ENCODE measurements around the gene RYR1. TPM values are rescaled to one million over a fixed set of nuclear protein-coding genes. Genes with fewer than 3 reads are reported as not detected.

RYR1 gene
- total RNA-seq, 2 donors from 2014 or later = 0.22 to 0.33 TPM

DNA sequence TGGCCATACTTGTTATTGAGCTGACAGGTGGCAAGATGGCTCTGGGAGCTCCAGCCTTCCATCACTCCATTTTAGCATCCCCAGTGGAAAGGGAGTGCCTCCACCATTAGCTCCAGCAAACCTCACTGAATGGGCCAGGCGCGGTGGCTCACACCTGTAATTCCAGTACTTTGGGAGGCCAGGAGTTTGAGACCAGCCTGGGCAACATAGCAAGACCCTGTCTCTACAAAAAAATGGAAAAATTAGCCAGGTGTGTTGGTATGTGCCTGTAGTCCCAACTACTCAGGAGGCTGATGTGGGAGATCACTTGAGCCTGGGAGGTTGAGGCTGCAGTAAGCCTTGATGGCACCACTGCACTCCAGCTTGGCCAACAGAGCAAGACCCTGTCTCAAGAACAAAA is 98.0 kb downstream of the RYR1 start:
- no peak overlapping the region for H3K4me3 Mint-ChIP-seq
- peaks cover 6% of the 10 kb centered on the region for H3K9me3 Mint-ChIP-seq
- peaks cover 0 to 4% of the 10 kb centered on the region in 2 donors for H3K4me1 Mint-ChIP-seq (ENCODE audit: low read depth in 2 of 2)

DNA sequence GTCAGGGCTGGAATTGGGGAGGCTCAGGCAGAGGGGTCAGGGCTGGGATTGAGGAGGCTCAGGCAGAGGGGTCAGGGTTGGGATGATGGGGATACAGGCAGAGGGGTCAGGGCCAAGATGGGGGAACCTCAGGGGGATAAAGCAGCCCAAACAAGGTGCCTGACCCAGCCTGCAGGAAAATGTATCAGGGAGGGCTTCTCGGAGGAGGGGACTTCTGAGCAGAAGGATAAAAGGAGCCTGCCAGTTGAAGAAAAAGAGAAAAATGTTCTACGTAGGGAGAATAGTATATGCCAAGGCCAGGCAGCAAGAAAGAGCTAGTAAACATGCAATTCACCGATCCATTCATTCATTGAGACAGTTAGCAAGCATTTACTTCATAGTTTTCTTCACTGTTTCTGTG is 99.4 kb downstream of the RYR1 start:
- Mint-ChIP-seq H3K9me3 (peaks cover 7% of the 10 kb centered on the region), H3K36me3 (peaks cover 8% of the 10 kb centered on the region), H3K27me3 (peaks cover 8 to 17% of the 10 kb centered on the region in 2 donors), H3K27ac (no peak overlapping the region), H3K4me1 (ENCODE audit: low read depth in 2 of 2) (peaks cover 0 to 10% of the 10 kb centered on the region in 2 donors), H3K4me3 (no peak overlapping the region)
- ATAC-seq = peak in 1 of 2 donors; percentile 25
- no peak for DNase-seq (ENCODE audit: low spot score)

More for the DNA sequence above, 98.0 kb downstream of the RYR1 start:
- Mint-ChIP-seq H3K36me3 (peaks cover 5% of the 10 kb centered on the region), H3K27me3 (peaks cover 5 to 16% of the 10 kb centered on the region in 2 donors), H3K27ac (no peak overlapping the region)
- DNase-seq (ENCODE audit: low spot score) (no peak), ATAC-seq (no peak)

- no peak for DNase-seq (ENCODE audit: low spot score)
- peaks cover 8 to 17% of the 10 kb centered on the region in 2 donors for H3K27me3 Mint-ChIP-seq
- no peak for ATAC-seq
- peaks cover 7 to 21% of the 10 kb centered on the region in 2 donors for H3K4me1 Mint-ChIP-seq (ENCODE audit: low read depth in 2 of 2)
- no peak overlapping the region for H3K27ac Mint-ChIP-seq
- H3K9me3 Mint-ChIP-seq = peaks cover 7% of the 10 kb centered on the region
- peaks cover 8% of the 10 kb centered on the region for H3K36me3 Mint-ChIP-seq
- no peak overlapping the region for H3K4me3 Mint-ChIP-seq
Measured at GRCh38 chr19:38534574-38534973, 101.1 kb downstream of the RYR1 start.

DNA sequence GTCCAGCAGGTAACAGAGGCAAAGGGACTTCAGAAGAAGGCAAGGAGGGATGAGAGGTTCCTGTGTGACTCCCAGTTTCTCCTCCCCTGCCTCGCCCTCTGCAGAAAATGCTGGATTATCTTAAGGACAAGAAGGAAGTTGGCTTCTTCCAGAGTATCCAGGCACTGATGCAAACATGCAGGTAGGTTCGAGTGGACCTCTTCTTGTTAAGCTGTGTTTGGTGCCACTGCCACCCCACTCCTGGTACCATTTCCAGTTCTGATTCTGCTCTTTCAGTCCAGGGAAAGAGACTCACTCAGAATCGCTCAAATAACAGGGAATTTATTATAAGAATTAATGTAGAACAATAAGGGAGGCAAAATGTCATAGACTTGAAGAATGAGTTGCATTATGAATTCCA is 101.7 kb downstream of the RYR1 start:
- H3K4me3 Mint-ChIP-seq = no peak overlapping the region
- peaks cover 7% of the 10 kb centered on the region for H3K9me3 Mint-ChIP-seq
- peaks cover 8% of the 10 kb centered on the region for H3K36me3 Mint-ChIP-seq
- ATAC-seq = no peak
- peaks cover 7 to 21% of the 10 kb centered on the region in 2 donors for H3K4me1 Mint-ChIP-seq (ENCODE audit: low read depth in 2 of 2)
- H3K27me3 Mint-ChIP-seq = peaks cover 8 to 17% of the 10 kb centered on the region in 2 donors
- no peak for DNase-seq (ENCODE audit: low spot score)
- no peak overlapping the region for H3K27ac Mint-ChIP-seq

GRCh38 chr19:38537071-38537936 is 103.8 kb downstream of the RYR1 start:
- ATAC-seq = no peak
- DNase-seq (ENCODE audit: low spot score) = no peak
- Mint-ChIP-seq H3K36me3 (peaks cover 8% of the 10 kb centered on the region), H3K9me3 (peaks cover 7% of the 10 kb centered on the region), H3K27me3 (peaks cover 8 to 17% of the 10 kb centered on the region in 2 donors), H3K4me3 (no peak overlapping the region), H3K4me1 (ENCODE audit: low read depth in 2 of 2) (peaks cover 7 to 21% of the 10 kb centered on the region in 2 donors), H3K27ac (no peak overlapping the region)

- Mint-ChIP-seq H3K36me3 (peaks cover 8% of the 10 kb centered on the region), H3K9me3 (peaks cover 7% of the 10 kb centered on the region), H3K4me1 (ENCODE audit: low read depth in 2 of 2) (peaks cover 7 to 21% of the 10 kb centered on the region in 2 donors)
Measured at GRCh38 chr19:38538386-38538785, 104.9 kb downstream of the RYR1 start.

GRCh38 chr19:38538793-38539528 is 105.5 kb downstream of the RYR1 start:
- ATAC-seq (peak; percentile 79 to 86), DNase-seq (ENCODE audit: low spot score) (no peak)
- H3K27me3 Mint-ChIP-seq = peaks cover 8 to 11% of the 10 kb centered on the region in 2 donors
- H3K4me3 Mint-ChIP-seq = peak overlapping the region; percentile 74
- H3K27ac Mint-ChIP-seq = peak overlapping the region; percentile 86 to 92
- peaks cover 8% of the 10 kb centered on the region for H3K36me3 Mint-ChIP-seq
- peaks cover 10 to 22% of the 10 kb centered on the region in 2 donors for H3K4me1 Mint-ChIP-seq (ENCODE audit: low read depth in 2 of 2)
- peaks cover 7% of the 10 kb centered on the region for H3K9me3 Mint-ChIP-seq

More at GRCh38 chr19:38538386-38538785, 104.9 kb downstream of the RYR1 start:
- Mint-ChIP-seq H3K27ac (peak overlapping the region; percentile 86 to 92), H3K27me3 (peaks cover 8 to 13% of the 10 kb centered on the region in 2 donors), H3K4me3 (peak overlapping the region; percentile 74)
- DNase-seq (ENCODE audit: low spot score) (no peak), ATAC-seq (no peak)

GRCh38 chr19:38539751-38540150 is 106.3 kb downstream of the RYR1 start:
- peaks cover 8 to 9% of the 10 kb centered on the region in 2 donors for H3K27me3 Mint-ChIP-seq
- H3K4me1 Mint-ChIP-seq (ENCODE audit: low read depth in 2 of 2) = peaks cover 16 to 30% of the 10 kb centered on the region in 2 donors
- ATAC-seq (no peak), DNase-seq (ENCODE audit: low spot score) (no peak)
- peak overlapping the region; percentile 74 for H3K4me3 Mint-ChIP-seq
- H3K27ac Mint-ChIP-seq = peak overlapping the region; percentile 86 to 92
- peaks cover 7% of the 10 kb centered on the region for H3K9me3 Mint-ChIP-seq
- peaks cover 8% of the 10 kb centered on the region for H3K36me3 Mint-ChIP-seq

DNA sequence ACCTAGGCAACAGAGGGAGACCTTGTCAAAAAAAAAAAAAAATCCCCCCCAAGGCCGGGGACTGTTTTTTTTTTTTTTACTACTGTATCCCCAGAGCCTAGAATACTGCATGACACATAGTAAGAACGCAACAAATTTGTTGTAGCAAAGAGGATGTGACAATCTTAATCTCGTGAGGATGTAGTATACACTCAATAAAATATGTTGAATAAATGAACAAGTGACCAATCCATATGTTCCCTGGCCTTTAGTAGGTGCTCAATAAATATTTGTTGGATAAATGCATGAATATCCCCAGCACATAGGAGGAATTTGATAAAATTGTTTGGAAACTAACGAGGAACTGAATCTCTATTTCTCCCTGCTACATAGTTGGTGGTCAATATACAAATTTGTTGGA is 108.5 kb downstream of the RYR1 start:
- DNase-seq (ENCODE audit: low spot score) = no peak
- Mint-ChIP-seq H3K36me3 (no peaks in the 10 kb centered on the region), H3K27ac (no peak overlapping the region), H3K4me3 (no peak overlapping the region), H3K27me3 (peaks cover 0 to 2% of the 10 kb centered on the region in 2 donors), H3K4me1 (ENCODE audit: low read depth in 2 of 2) (peaks cover 16 to 30% of the 10 kb centered on the region in 2 donors), H3K9me3 (no peaks in the 10 kb centered on the region)
- no peak for ATAC-seq

- Mint-ChIP-seq H3K4me1 (ENCODE audit: low read depth in 2 of 2) (peaks cover 14 to 23% of the 10 kb centered on the region in 2 donors), H3K27ac (no peak overlapping the region), H3K9me3 (no peaks in the 10 kb centered on the region), H3K27me3 (peaks cover 0 to 2% of the 10 kb centered on the region in 2 donors), H3K4me3 (no peak overlapping the region), H3K36me3 (no peaks in the 10 kb centered on the region)
- DNase-seq (ENCODE audit: low spot score) (no peak), ATAC-seq (no peak)
Measured at GRCh38 chr19:38543286-38543806, 109.9 kb downstream of the RYR1 start.

- Mint-ChIP-seq H3K36me3 (no peaks in the 10 kb centered on the region), H3K4me1 (ENCODE audit: low read depth in 2 of 2) (peaks cover 8 to 17% of the 10 kb centered on the region in 2 donors), H3K27me3 (peaks cover 0 to 2% of the 10 kb centered on the region in 2 donors), H3K4me3 (peak overlapping the region; percentile 59), H3K27ac (peak overlapping the region; percentile 28 to 43), H3K9me3 (no peaks in the 10 kb centered on the region)
- DNase-seq (ENCODE audit: low spot score) (peak; percentile 77), ATAC-seq (peak; percentile 85 to 95)
Measured at GRCh38 chr19:38543807-38544568, 110.5 kb downstream of the RYR1 start.

DNA sequence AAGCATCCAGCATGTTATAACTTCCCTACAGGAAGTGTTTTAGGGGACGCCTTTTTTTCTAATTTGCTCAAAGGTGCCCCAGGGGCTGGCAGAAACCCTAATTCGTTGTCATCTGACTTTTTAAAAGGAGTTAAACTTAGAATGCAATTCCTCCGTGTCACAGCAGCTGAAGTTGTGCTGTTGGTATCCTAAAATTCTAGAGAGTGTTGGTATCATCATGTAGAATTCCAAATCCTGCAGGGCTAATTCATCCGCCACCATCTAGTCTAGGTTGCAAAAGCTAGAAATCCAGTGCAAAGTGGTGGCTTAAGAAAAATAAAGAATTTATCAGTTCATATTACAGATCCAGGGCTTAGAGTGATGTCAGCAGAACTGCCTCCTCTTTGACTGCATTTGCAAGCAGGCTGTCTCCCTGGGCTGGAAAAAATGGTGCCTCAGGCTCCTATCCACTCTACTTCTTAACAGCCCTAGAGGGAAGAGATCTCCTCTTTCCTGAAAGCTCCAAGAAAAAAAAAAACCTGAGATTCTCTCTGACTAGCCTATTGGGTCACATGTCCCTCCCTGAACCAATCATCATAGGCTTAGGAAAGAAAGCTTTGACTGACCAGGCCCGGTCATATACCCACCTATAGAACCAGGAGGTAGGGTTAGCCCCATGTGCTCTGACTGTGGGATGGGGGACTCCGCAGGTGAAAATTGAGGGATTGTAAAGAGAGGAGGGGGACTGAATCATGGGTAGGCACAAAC is 111.3 kb downstream of the RYR1 start:
- ATAC-seq = no peak
- Mint-ChIP-seq H3K9me3 (no peaks in the 10 kb centered on the region), H3K4me1 (ENCODE audit: low read depth in 2 of 2) (peaks cover 8 to 15% of the 10 kb centered on the region in 2 donors), H3K27me3 (peaks cover 0 to 2% of the 10 kb centered on the region in 2 donors), H3K36me3 (no peaks in the 10 kb centered on the region), H3K4me3 (peak overlapping the region; percentile 59), H3K27ac (peak overlapping the region; percentile 43)
- no peak for DNase-seq (ENCODE audit: low spot score)
